GM23338 (cell line): ENCODE results near the gene RARG.

ENCODE experiments used
- CREB1 ChIP-seq: fragments of 250-450 bp; sonication (Bioruptor Pico); IDR thresholded peaks from 2 replicates; pipeline ENCODE4 v1.5.0; 2020; ENCODE audit warnings: low read depth, mild to moderate bottlenecking, moderate library complexity
- CTCF ChIP-seq, 2 experiments: fragments of 200-600 bp in 1 of 2; sonication (generic) in 1 of 2; conservative IDR thresholded peaks; 2 replicates each; pipeline versions ENCODE4 v1.5.1 to v1.6.1; 2016 to 2017; ENCODE audit warnings: antibody characterized with exemption in 2 of 2, low read depth in 2 of 2, mild to moderate bottlenecking in 2 of 2, moderate library complexity in 1 of 2
- ETS1 ChIP-seq: IDR thresholded peaks from 2 replicates; pipeline ENCODE4 v1.6.1; 2016; ENCODE audit warnings: antibody characterized with exemption
- EZH2 ChIP-seq: fragments of 200-600 bp; sonication (generic); IDR thresholded peaks from one replicate; pipeline ENCODE4 v1.8.0; 2017; ENCODE audit warnings: antibody characterized with exemption, mild to moderate bottlenecking, low read depth; ENCODE audit not compliant: unreplicated experiment
- EZH2phosphoT487 ChIP-seq: fragments of 200-600 bp; sonication (generic); IDR thresholded peaks from one replicate; pipeline ENCODE4 v1.8.1; 2018; ENCODE audit warnings: antibody characterized with exemption; ENCODE audit not compliant: unreplicated experiment
- POLR2AphosphoS5 ChIP-seq: IDR thresholded peaks from 2 replicates; pipeline ENCODE4 v1.6.1; 2016; ENCODE audit warnings: antibody characterized with exemption, low read depth
- REST ChIP-seq: IDR thresholded peaks from one replicate; pipeline ENCODE4 v1.6.1; 2018; ENCODE audit warnings: antibody characterized with exemption; ENCODE audit not compliant: unreplicated experiment
- STAT1 ChIP-seq: IDR thresholded peaks from one replicate; pipeline ENCODE4 v1.6.1; 2016; ENCODE audit warnings: antibody characterized with exemption; ENCODE audit not compliant: unreplicated experiment
- ZNF114 ChIP-seq: fragments of 250-450 bp; sonication (Bioruptor Pico); IDR thresholded peaks from 2 replicates; pipeline ENCODE4 v1.5.0; 2020; ENCODE audit warnings: mild to moderate bottlenecking, moderate library complexity

GRCh38 chr12:53276511-53276910 is 44.5 kb upstream of the RARG start:
- TF ChIP-seq REST (no peak), CTCF (conservative IDR thresholded peaks at IDR 0.05; ENCODE audit: low read depth in 2 of 2) (no peak), EZH2 (no peak), EZH2phosphoT487 (no peak), POLR2AphosphoS5 (no peak), CREB1 (CRISPR knock-in tag) (no peak), STAT1 (no peak), ZNF114 (CRISPR knock-in tag) (no peak), ETS1 (no peak)
